Muscle of arm (tissue), 12 donors: ENCODE measurements around the gene CRX. TPM values are rescaled to one million over a fixed set of nuclear protein-coding genes. Genes with fewer than 3 reads are reported as not detected.
"Not testable (repeated sequence)": the region's sequence is repeated elsewhere in the genome, so short reads cannot be mapped to it uniquely, and the experiment has no call there.

Source experiments
- DNase-seq: peaks from one replicate; pipeline ENCODE4 v3.0.0-alpha.2; 2013
- polyA plus RNA-seq, 12 donors: library from polyadenylated mRNA; unstranded; fragments of 120-200 nt; gene quantifications; one replicate each; pipeline ENCODE4 v1.2.1, GENCODE V29; 2013; ENCODE audit not compliant: insufficient read length in 12 of 12

The CRX gene
- polyA plus RNA-seq, 12 donors: 0.04 to 0.08 (median 0.05) TPM; not detected in 8

GRCh38 chr19:47803148-47803547 lies 18.6 kb upstream of the CRX start:
- DNase-seq: not testable (repeated sequence)

GRCh38 chr19:47803671-47804070 lies 18.1 kb upstream of the CRX start:
- DNase-seq: not testable (repeated sequence)

- not testable (repeated sequence) for DNase-seq
Observed at GRCh38 chr19:47804451-47804850, 17.3 kb upstream of the CRX start, which contains the start of gene TPRX1. Gene TPRX1, minus strand, starts transcription at chr19:47804551. Its CDS starts 12 bp downstream, at chr19:47804539.

GRCh38 chr19:47805313-47805712 lies 16.4 kb upstream of the CRX start:
- no peak for DNase-seq

GRCh38 chr19:47806435-47806834 lies 15.3 kb upstream of the CRX start:
- no peak for DNase-seq

- DNase-seq: peak; percentile 52
Observed at GRCh38 chr19:47813304-47813994, 8.3 kb upstream of the CRX start.

- no peak for DNase-seq
Observed at GRCh38 chr19:47813995-47814328, 7.8 kb upstream of the CRX start.

- DNase-seq: not testable (repeated sequence)
Observed at GRCh38 chr19:47816270-47816669, 5.5 kb upstream of the CRX start.

GRCh38 chr19:47818221-47818620 lies 3.5 kb upstream of the CRX start:
- DNase-seq: not testable (repeated sequence)

- DNase-seq: no peak
Observed at GRCh38 chr19:47819858-47820257, 1.9 kb upstream of the CRX start.

GRCh38 chr19:47820410-47820809 lies 1.3 kb upstream of the CRX start:
- DNase-seq: no peak

GRCh38 chr19:47824396-47824795 lies 2.7 kb downstream of the CRX start:
- DNase-seq: no peak

GRCh38 chr19:47826800-47827199 lies 5.1 kb downstream of the CRX start:
- no peak for DNase-seq

- no peak for DNase-seq
Observed at GRCh38 chr19:47832723-47833122, 11.0 kb downstream of the CRX start.

GRCh38 chr19:47836038-47836437 lies 14.3 kb downstream of the CRX start:
- no peak for DNase-seq

- no peak for DNase-seq
Observed at GRCh38 chr19:47839411-47839810, 17.7 kb downstream of the CRX start.

GRCh38 chr19:47839913-47840312 lies 18.2 kb downstream of the CRX start:
- DNase-seq: no peak

- no peak for DNase-seq
Observed at GRCh38 chr19:47842941-47843340, 21.2 kb downstream of the CRX start.

- no peak for DNase-seq
Observed at GRCh38 chr19:47848425-47848822, 26.7 kb downstream of the CRX start.

GRCh38 chr19:47848823-47849473 lies 27.2 kb downstream of the CRX start:
- DNase-seq: no peak

GRCh38 chr19:47853003-47853402 lies 31.3 kb downstream of the CRX start:
- DNase-seq: no peak

GRCh38 chr19:47854459-47854858 lies 32.7 kb downstream of the CRX start:
- no peak for DNase-seq

- DNase-seq: not testable (repeated sequence)
Observed at GRCh38 chr19:47858231-47858630, 36.5 kb downstream of the CRX start.
